Measurements from ENCODE around the gene TSPAN9. TPM values are rescaled to one million over a fixed set of nuclear protein-coding genes. Genes with fewer than 3 reads are reported as not detected.

TSPAN9 gene
- total RNA-seq, 2 donors from 2014 or later = 14.0 to 18.5 TPM

- H3K36me3 ChIP-seq (replicated peaks in 1 of 2; ENCODE audit: insufficient read depth in 1 of 2, low read depth in 2 of 2) = no peaks in the 10 kb centered on the region
- H3K4me3 ChIP-seq = no peak overlapping the region
- TF ChIP-seq CTCF (IDR thresholded peaks at IDR 0.05) (no peak), POLR2A (IDR thresholded peaks at IDR 0.05) (no peak)
- no peaks in the 10 kb centered on the region for H3K27me3 ChIP-seq
- DNase-seq = no peak
- H3K4me1 ChIP-seq = peaks cover 5% of the 10 kb centered on the region
- intact Hi-C loops (cut with DNase I) = no loop called here
- no peak overlapping the region for H3K27ac ChIP-seq
- no peak for ATAC-seq
- H3K9me3 ChIP-seq = no peaks in the 10 kb centered on the region
- 68 to 82% methylated on average over 4 to 7 of the region's 7 CpGs for WGBS, 2 donors
These were observed 29.4 kb downstream of the TSPAN9 start for GRCh38 chr12:3106579-3106978.

- 83 to 89% methylated on average over 8 to 14 of the region's 14 CpGs for WGBS, 2 donors
- H3K27ac ChIP-seq = no peak overlapping the region
- no peak for TF ChIP-seq CTCF (IDR thresholded peaks at IDR 0.05)
- TF ChIP-seq POLR2A (IDR thresholded peaks at IDR 0.05) = no peak
These were observed 29.9 kb downstream of the TSPAN9 start for GRCh38 chr12:3107071-3107583.

GRCh38 chr12:3107954-3108353 lies 30.8 kb downstream of the TSPAN9 start:
- 93 to 94% methylated on average over 3 of the region's 3 CpGs for WGBS, 2 donors
- no peak for TF ChIP-seq CTCF (IDR thresholded peaks at IDR 0.05)
- TF ChIP-seq POLR2A (IDR thresholded peaks at IDR 0.05) = no peak

More at GRCh38 chr12:3107071-3107583, 29.9 kb downstream of the TSPAN9 start:
- ATAC-seq = no peak
- Histone ChIP-seq H3K4me3 (no peak overlapping the region), H3K4me1 (peaks cover 5% of the 10 kb centered on the region), H3K36me3 (replicated peaks in 1 of 2; ENCODE audit: insufficient read depth in 1 of 2, low read depth in 2 of 2) (no peaks in the 10 kb centered on the region), H3K9me3 (no peaks in the 10 kb centered on the region), H3K27me3 (no peaks in the 10 kb centered on the region)
- no peak for DNase-seq
- intact Hi-C loops (cut with DNase I) = no loop called here

GRCh38 chr12:3110578-3110977 lies 33.4 kb downstream of the TSPAN9 start:
- intact Hi-C loops (cut with DNase I) = no loop called here
- Histone ChIP-seq H3K27me3 (no peaks in the 10 kb centered on the region), H3K36me3 (replicated peaks in 1 of 2; ENCODE audit: insufficient read depth in 1 of 2, low read depth in 2 of 2) (no peaks in the 10 kb centered on the region), H3K9me3 (no peaks in the 10 kb centered on the region), H3K4me3 (no peak overlapping the region), H3K27ac (no peak overlapping the region), H3K4me1 (no peaks in the 10 kb centered on the region)
- no peak for ATAC-seq
- 51 to 76% methylated on average over 2 of the region's 2 CpGs for WGBS, 2 donors
- DNase-seq = no peak
- TF ChIP-seq POLR2A (IDR thresholded peaks at IDR 0.05) = no peak
- no peak for TF ChIP-seq CTCF (IDR thresholded peaks at IDR 0.05)

More at GRCh38 chr12:3107954-3108353, 30.8 kb downstream of the TSPAN9 start:
- peaks cover 5% of the 10 kb centered on the region for H3K4me1 ChIP-seq
- DNase-seq (no peak), ATAC-seq (no peak)
- no peaks in the 10 kb centered on the region for H3K36me3 ChIP-seq (replicated peaks in 1 of 2; ENCODE audit: insufficient read depth in 1 of 2, low read depth in 2 of 2)
- no peaks in the 10 kb centered on the region for H3K27me3 ChIP-seq
- no peak overlapping the region for H3K27ac ChIP-seq
- intact Hi-C loops (cut with DNase I) = no loop called here
- H3K9me3 ChIP-seq = no peaks in the 10 kb centered on the region
- no peak overlapping the region for H3K4me3 ChIP-seq

- H3K36me3 ChIP-seq (replicated peaks in 1 of 2; ENCODE audit: insufficient read depth in 1 of 2, low read depth in 2 of 2) = no peaks in the 10 kb centered on the region
- no peak overlapping the region for H3K27ac ChIP-seq
- intact Hi-C loops (cut with DNase I) = no loop called here
- H3K4me3 ChIP-seq = no peak overlapping the region
- 73 to 91% methylated on average over 8 of the region's 8 CpGs for WGBS, 2 donors
- ATAC-seq (no peak), DNase-seq (no peak)
- H3K9me3 ChIP-seq = no peaks in the 10 kb centered on the region
- TF ChIP-seq CTCF (IDR thresholded peaks at IDR 0.05) (no peak), POLR2A (IDR thresholded peaks at IDR 0.05) (no peak)
- no peaks in the 10 kb centered on the region for H3K27me3 ChIP-seq
- H3K4me1 ChIP-seq = peaks cover 6% of the 10 kb centered on the region
These were observed 36.6 kb downstream of the TSPAN9 start for GRCh38 chr12:3113671-3114325.

Data from body of pancreas (tissue), 4 donors.